ENCODE results near the gene PCDHGC5.

Gene PCDHGC5

DNA sequence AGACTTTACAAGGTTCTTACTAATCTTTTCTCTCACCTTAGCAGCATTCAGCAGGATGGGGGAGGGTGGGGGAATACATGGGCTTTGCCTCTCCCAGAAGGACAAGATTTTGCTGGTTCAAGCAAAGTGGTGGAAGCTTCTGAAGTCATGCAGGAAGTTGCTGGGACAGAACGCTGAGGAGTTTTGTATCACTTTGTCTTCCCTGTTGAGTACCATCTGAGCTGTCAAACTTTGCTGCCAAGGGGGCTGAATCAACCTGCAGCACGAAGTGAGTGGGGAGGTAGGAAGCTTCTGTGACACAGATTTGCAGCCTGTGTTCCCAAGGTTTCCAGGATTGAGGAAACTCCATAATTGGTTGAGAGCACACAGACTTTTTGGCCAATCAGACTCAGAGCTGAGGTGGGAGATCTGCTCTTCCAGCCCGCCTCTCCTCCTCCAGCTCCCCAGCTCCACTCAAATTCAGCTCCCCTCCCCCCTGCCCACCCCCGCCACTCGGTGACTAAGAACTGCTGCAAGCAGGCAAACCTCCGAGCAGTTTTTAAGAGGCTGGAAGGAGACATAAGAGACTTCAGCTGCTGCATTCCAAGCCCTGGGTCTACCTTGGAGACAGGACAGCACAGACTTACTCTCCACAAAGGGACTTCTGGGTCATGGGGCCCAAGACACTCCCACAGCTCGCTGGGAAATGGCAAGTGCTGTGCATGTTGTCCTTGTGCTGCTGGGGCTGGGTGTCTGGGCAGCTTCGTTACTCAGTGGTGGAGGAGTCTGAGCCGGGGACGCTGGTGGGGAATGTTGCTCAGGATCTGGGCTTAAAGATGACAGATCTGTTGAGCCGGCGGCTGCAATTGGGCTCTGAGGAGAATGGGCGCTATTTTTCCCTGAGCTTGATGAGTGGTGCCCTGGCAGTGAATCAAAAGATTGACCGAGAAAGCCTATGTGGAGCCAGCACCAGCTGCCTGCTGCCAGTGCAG, at the start of gene PCDHGC5:
Gene PCDHGC5 (plus strand): TSS at position 491 of the 971 bp plus-strand sequence. CDS start 160 bp downstream, at position 651.
- no peak for DNase-seq

DNA sequence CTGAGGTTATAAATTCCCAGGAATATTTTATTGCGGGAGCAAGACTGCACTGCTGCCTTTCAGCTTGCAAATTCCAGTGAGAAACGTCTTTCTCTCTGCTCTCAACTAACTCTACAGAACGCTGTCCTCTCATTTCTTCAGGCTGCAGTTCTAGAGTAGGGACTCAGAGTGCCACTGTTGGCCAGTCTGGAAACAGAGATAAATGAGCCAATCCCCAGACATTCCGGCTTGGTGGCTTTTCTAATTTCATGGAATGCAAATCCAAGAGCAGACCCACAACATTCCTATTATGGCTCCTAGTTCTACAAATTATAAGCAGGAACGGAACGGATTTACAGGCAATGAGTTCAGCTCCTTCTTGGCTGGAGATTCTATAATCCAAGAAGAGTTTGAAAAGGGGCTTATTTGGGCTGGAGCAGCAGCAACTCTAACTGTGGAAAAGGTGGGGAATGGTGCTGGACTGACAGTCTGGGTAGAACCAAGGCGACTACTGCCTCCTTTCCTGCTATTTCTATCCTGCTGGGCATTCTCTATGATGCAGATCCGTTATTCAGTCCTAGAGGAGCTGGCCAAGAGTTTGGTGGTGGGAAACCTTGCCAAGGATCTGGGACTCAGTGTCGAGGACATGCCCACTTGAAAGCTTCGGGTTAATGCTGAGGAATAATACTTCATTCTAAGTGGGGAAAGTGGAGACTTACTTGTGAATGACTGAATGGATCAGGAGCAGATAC, 49.3 kb upstream of the PCDHGC5 start:
- no peak for DNase-seq

DNA sequence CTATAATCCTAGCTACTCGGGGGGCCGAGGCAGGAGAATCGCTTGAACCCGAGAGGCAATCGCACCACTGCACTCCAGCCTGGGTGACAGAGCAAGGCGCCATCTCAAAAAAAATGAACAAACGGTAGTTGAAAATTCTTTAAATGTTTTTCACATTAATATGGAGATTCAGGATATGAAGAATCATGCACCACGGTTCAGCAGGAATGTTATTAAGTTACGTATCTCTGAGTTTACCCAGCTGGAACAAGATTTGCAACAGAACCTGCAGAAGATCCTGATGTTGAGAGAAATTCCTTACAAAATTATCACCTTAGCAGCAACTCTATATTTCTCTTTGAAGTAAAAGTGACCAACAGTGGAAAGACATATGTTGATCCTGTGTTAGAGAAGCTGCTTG, 48.5 kb upstream of the PCDHGC5 start:
- DNase-seq: no peak

DNA sequence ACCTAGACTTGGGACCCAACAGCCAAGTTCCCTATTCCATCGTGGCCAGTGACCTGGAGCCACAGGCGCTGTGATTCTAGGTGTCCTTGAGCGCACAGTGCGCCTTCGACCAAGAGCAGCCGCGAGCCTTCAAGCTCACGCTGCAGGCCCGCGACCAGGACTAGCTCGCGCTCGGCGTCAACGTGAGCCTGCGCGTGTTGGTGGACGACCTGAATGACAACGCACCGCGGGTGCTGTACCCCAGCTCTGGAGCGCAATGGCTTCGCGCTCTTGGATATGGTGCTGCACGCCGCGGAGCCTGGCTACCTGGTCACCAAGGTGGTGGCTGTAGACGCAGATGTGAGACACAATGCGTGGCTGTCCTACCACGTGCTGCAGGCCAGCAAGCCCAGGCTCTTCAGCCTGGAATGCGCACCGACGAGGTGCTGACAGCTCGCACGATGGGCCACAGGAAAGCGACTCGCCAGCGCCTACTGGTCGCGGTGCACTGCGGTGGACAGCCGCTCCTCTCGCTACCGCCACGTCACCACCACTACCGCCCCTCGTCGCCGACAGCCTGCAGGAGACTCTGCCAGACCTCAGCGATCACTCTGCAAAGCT, 47.2 kb upstream of the PCDHGC5 start:
- no peak for DNase-seq

DNA sequence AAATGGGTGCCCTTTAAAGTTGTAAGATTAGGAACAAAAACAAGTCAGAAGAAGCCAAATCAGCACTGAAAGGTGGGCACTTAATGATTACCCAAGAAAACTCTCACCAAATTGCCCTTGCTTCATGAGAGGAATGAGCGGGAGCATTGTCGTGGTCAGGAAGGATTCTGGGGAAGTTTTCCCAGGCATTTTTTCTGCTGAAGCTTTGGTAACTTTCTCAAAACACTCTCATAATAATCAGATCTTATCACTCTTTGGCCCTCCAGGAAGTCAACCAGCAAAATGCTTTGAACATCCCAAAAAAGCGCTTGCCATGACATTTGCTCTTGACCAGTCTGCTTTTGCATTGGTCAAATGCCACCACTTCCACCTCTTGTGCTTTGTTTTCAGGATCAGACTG, 23.5 kb upstream of the PCDHGC5 start:
- DNase-seq: no peak

DNA sequence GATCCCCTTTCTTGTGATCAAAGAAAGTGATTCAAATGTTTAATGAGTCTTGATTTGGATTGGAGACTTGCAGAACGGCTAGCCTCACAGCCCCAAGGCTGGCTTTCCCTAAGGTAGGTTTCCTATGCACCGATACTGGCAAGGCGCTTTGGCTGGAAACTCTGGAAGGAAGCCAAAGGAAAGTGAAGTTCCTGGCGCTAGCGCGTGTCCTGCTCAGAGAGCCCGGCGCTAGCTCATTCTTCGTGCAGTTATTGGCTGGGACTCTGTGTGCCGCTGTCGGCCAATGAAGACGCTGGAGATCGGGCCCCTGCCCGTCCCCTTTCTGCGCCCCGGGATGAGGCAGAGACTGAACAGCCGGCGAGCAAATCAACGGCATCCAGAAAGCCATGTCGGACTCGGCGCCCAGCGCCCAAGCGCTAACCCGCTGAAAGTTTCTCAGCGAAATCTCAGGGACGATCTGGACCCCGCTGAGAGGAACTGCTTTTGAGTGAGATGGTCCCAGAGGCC, 13.2 kb upstream of the PCDHGC5 start, which contains the start of gene PCDHGC3:
Gene PCDHGC3 (plus strand): TSS at position 342 of the 507 bp plus-strand sequence. CDS start 151 bp downstream, at position 493.
- DNase-seq: no peak

DNA sequence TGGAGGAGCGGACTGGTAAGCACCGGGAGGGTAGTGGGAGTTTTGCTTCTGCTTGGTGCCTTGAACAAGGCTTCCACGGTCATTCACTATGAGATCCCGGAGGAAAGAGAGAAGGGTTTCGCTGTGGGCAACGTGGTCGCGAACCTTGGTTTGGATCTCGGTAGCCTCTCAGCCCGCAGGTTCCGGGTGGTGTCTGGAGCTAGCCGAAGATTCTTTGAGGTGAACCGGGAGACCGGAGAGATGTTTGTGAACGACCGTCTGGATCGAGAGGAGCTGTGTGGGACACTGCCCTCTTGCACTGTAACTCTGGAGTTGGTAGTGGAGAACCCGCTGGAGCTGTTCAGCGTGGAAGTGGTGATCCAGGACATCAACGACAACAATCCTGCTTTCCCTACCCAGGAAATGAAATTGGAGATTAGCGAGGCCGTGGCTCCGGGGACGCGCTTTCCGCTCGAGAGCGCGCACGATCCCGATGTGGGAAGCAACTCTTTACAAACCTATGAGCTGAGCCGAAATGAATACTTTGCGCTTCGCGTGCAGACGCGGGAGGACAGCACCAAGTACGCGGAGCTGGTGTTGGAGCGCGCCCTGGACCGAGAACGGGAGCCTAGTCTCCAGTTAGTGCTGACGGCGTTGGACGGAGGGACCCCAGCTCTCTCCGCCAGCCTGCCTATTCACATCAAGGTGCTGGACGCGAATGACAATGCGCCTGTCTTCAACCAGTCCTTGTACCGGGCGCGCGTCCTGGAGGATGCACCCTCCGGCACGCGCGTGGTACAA, 12.6 kb upstream of the PCDHGC5 start:
- DNase-seq: no peak

DNA sequence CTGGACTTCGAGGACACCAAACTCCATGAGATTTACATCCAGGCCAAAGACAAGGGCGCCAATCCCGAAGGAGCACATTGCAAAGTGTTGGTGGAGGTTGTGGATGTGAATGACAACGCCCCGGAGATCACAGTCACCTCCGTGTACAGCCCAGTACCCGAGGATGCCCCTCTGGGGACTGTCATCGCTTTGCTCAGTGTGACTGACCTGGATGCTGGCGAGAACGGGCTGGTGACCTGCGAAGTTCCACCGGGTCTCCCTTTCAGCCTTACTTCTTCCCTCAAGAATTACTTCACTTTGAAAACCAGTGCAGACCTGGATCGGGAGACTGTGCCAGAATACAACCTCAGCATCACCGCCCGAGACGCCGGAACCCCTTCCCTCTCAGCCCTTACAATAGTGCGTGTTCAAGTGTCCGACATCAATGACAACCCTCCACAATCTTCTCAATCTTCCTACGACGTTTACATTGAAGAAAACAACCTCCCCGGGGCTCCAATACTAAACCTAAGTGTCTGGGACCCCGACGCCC, 11.8 kb upstream of the PCDHGC5 start:
- DNase-seq: no peak

DNA sequence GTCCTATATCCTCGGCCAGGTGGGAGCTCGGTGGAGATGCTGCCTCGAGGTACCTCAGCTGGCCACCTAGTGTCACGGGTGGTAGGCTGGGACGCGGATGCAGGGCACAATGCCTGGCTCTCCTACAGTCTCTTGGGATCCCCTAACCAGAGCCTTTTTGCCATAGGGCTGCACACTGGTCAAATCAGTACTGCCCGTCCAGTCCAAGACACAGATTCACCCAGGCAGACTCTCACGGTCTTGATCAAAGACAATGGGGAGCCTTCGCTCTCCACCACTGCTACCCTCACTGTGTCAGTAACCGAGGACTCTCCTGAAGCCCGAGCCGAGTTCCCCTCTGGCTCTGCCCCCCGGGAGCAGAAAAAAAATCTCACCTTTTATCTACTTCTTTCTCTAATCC, 11.1 kb upstream of the PCDHGC5 start:
- no peak for DNase-seq

DNA sequence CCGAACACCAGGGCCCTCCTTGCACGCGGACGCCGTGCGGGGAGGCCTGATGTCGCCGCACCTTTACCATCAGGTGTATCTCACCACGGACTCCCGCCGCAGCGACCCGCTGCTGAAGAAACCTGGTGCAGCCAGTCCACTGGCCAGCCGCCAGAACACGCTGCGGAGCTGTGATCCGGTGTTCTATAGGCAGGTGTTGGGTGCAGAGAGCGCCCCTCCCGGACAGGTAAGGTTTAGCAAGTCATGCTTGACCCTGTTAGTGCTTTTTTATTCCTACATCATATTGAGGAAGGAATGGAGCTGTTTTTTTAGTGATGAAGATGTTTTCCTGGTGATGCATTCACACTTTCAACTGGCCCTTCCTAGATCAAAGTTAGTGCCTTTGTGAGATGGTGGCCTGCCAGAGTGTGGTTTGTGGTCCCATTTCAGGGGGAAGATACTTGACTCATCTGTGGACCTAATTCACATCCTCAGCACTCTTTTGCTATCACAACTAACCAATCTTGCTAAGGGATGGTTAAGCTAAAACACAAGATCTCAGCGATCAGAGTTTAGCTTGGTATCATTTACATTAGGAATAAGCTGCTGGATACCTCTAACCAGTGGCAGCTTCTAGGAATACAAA, 10.4 kb upstream of the PCDHGC5 start:
- no peak for DNase-seq

DNA sequence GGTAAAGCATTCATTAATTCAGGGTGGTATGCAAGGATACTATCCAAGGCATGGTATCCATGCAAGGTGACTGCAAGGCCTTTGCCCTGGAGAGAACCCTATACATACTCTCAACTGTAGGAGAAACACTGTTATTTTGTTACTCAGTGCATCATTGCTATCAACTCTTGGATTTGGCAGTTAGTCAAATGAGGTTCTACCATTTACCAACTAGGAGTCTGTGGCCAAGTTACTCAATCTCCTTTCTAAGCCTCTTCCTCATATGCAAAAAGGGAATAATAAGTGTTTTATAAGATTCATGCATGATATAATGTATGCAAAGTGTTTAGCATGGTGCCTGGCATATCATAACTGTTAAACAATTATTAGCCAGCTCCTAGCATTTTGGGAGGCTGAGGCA, 9.1 kb upstream of the PCDHGC5 start:
- no peak for DNase-seq

DNA sequence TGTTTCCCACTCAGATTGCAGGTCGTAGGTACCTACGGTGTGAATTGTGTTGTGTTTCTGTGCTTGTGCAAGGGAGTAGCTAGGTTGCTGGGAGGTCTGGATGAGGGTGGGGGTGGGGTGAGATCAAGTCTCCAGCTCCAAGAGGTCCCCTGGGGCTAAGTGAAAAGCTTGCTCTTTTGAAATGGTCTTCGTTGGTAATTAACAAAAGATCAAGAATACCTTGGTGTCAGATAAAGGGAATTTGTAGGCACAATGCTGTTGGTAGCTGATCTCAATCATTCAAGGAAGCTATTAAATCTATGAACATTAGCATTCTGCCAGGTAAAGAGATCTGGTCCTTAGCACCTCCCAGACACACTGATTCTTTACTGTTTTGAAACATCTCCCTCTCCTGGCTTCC, 5.0 kb upstream of the PCDHGC5 start:
- no peak for DNase-seq

DNA sequence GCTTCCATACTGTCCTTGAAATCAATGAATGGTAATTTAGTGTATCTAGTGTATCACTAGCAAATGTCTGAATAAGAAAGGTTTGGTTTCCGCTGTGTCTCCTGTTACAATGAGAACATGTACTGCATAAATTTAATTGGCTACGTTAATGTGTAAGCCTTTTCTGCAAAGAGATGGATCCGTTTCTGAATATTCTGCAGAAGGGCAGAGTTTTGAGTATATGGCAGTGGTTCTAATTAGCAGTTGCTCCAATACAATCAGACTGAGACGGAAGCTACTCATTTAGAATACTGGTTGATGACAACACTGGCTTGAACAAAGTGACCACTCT, 4.6 kb upstream of the PCDHGC5 start:
- DNase-seq: no peak

DNA sequence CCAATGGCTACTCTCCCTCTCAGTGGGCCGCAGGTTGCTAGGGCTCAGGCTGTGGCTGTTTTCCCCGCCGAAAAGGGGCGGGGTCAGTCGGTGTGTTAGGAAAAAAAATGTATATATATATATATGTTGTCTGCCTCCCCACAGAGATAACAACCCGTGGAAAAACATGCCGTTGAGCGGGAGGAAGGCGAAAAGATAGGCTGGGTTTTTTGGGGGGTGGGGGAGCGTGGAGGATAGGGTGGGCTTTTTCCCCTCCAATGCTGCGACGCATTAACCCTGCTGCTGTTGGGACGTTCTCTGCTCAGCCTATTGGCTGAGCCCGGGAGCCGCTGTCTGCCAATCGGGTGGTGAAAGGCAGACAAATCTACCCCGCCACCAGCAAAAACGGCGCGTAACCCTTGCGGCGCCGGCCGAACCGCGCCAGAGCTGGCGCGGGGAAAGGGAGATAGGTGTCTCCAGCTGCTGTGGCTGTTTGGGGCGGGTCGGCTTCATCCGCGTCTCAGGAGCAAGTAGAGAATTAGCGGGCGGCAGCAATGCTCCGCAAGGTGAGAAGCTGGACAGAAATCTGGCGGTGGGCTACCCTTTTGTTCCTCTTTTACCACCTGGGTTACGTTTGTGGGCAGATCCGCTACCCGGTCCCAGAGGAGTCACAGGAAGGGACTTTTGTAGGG, 4.1 kb upstream of the PCDHGC5 start, which contains the start of gene PCDHGC4:
Gene PCDHGC4 (plus strand): TSS at position 390 of the 671 bp plus-strand sequence. CDS start 144 bp downstream, at position 534.
- DNase-seq: no peak

DNA sequence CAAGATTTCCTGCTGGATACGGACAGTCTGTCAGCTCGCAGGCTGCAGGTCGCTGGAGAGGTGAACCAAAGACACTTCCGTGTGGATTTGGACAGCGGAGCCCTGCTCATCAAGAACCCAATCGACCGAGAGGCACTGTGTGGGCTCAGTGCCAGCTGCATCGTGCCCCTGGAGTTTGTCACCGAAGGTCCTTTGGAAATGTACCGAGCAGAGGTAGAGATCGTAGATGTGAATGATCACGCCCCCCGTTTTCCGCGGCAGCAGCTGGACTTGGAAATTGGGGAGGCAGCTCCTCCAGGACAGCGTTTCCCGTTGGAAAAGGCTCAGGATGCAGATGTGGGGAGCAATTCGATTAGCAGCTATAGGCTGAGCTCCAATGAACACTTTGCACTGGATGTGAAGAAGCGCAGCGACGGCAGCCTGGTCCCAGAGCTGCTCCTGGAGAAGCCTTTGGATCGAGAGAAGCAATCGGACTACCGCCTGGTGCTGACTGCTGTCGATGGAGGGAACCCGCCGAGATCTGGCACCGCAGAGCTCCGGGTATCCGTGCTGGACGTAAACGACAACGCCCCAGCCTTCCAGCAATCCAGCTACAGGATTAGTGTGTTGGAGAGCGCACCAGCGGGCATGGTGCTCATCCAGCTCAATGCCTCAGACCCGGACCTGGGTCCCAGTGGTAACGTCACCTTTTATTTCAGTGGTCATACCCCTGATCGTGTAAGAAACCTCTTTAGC, 3.4 kb upstream of the PCDHGC5 start:
- DNase-seq: no peak

DNA sequence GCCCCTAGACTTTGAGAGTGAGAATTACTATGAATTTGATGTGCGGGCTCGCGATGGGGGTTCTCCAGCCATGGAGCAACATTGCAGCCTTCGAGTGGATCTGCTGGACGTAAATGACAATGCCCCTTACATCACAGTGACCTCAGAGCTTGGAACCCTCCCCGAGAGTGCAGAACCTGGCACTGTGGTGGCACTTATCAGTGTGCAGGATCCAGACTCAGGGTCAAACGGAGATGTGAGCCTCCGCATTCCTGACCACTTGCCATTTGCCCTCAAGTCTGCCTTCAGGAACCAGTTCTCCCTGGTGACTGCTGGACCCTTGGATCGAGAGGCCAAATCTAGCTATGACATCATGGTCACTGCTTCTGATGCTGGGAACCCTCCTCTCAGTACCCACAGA, 2.8 kb upstream of the PCDHGC5 start:
- DNase-seq: no peak

DNA sequence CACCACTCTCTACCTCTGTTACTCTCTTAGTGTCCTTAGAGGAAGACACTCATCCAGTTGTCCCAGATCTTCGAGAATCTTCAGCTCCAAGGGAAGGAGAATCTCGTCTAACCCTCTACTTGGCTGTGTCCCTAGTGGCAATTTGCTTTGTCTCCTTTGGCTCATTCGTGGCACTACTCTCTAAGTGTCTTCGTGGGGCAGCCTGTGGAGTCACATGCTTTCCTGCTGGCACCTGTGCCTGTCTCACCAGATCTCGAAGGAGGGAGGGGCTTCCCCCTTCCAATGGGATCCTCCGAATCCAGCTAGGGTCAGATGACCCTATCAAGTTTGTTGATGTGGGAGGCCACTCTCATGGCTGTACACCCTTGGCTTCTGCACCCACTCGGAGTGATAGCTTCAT, 1.8 kb upstream of the PCDHGC5 start:
- no peak for DNase-seq

DNA sequence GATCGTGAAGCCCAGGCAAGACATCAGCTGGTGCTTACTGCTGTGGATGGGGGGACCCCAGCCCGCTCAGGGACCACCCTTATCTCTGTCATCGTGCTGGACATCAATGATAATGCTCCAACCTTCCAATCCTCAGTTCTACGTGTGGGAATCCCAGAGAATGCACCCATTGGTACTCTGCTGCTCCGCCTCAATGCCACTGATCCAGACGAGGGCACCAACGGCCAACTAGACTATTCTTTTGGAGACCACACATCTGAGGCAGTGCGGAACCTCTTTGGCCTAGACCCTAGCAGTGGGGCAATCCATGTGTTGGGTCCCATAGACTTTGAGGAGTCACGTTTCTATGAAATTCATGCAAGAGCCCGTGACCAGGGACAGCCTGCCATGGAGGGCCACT, 960 bp downstream of the PCDHGC5 start:
- DNase-seq: no peak

DNA sequence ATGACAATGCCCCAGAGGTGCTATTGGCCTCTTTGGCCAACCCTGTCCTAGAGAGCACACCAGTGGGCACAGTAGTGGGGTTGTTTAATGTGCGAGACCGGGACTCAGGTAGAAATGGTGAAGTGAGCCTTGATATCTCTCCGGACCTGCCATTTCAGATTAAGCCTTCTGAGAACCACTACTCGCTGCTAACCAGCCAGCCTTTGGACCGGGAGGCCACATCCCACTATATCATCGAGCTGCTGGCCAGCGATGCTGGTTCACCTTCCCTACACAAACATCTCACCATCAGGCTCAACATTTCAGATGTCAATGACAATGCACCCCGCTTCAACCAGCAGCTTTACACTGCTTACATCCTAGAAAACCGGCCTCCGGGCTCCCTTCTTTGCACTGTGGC, 1.4 kb downstream of the PCDHGC5 start:
- DNase-seq: no peak

DNA sequence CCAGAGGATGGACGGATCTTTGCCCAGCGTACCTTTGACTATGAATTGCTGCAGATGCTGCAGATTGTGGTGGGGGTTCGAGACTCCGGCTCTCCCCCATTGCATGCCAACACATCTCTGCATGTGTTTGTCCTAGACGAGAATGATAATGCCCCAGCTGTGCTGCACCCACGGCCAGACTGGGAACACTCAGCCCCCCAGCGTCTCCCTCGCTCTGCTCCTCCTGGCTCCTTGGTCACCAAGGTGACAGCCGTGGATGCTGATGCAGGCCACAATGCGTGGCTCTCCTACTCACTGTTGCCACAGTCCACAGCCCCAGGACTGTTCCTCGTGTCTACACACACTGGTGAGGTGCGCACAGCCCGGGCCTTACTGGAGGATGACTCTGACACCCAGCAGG, 1.9 kb downstream of the PCDHGC5 start:
- DNase-seq: no peak

Data from activated CD4-positive, CD25-positive, alpha-beta regulatory T cell treated with anti-CD3 and anti-CD28 coated beads, Interleukin-2, amount 50 U/mL, for 72 hours (primary cell).